CD14-positive monocyte (primary cell): ENCODE measurements around the gene POU2F1. TPM values are rescaled to one million over a fixed set of nuclear protein-coding genes. Genes with fewer than 3 reads are reported as not detected.

Experiments
- DNase-seq, 3 donors: peaks; one replicate each; pipeline ENCODE4 v3.0.0-alpha.2; 2011 to 2022
- H2AFZ ChIP-seq: 2 replicates; pipeline ENCODE4 v1.6.0; 2012; ENCODE audit warnings: mild to moderate bottlenecking, low read depth, low read length, inconsistent platforms; ENCODE audit not compliant: insufficient read depth, poor library complexity, severe bottlenecking
- H3K27ac ChIP-seq, 2 donors: 1 replicate in 1 of 2; 2 replicates in 1 of 2; pipeline ENCODE4 v1.5.1; 2012 to 2013; ENCODE audit warnings: low read length in 2 of 2, control low read depth in 1 of 2, inconsistent platforms in 1 of 2, low read depth in 1 of 2, mild to moderate bottlenecking in 1 of 2
- H3K27me3 ChIP-seq, 2 donors: one replicate each; pipeline versions ENCODE4 v1.6.0 to v1.6.1; 2011 to 2013; ENCODE audit warnings: low read length in 2 of 2; ENCODE audit not compliant: control insufficient read depth in 2 of 2, insufficient read depth in 2 of 2
- H3K36me3 ChIP-seq, 2 donors: replicated peaks in 1 of 2; 1 replicate in 1 of 2; 2 replicates in 1 of 2; pipeline versions ENCODE4 v1.5.1 to v1.6.1; 2012 to 2013; ENCODE audit warnings: low read length in 2 of 2, control low read depth in 1 of 2, inconsistent platforms in 1 of 2, mild to moderate bottlenecking in 1 of 2; ENCODE audit not compliant: insufficient read depth in 2 of 2, control insufficient read depth in 1 of 2
- H3K4me1 ChIP-seq, 2 donors: 1 replicate in 1 of 2; 2 replicates in 1 of 2; pipeline versions ENCODE4 v1.5.1 to v1.6.1; 2012 to 2013; ENCODE audit warnings: low read length in 2 of 2, control low read depth in 1 of 2, inconsistent platforms in 1 of 2, mild to moderate bottlenecking in 1 of 2, moderate library complexity in 1 of 2; ENCODE audit not compliant: insufficient read depth in 2 of 2, control insufficient read depth in 1 of 2
- H3K4me2 ChIP-seq: replicated peaks from 2 replicates; pipeline ENCODE3; 2012; ENCODE audit warnings: low read length, moderate library complexity, mild to moderate bottlenecking; ENCODE audit not compliant: poor library complexity, severe bottlenecking; ENCODE audit errors: extremely low read depth
- H3K4me3 ChIP-seq, 3 experiments: fragments of 200-600 bp in 1 of 3; sonication (generic) in 1 of 3; replicated peaks in 1 of 3; 1 replicate in 2 of 3; 2 replicates in 1 of 3; pipeline ENCODE4 v1.5.1; 2011 to 2013; ENCODE audit warnings: low read length in 3 of 3, mild to moderate bottlenecking in 3 of 3, control low read depth in 2 of 3, low read depth in 2 of 3, inconsistent platforms in 1 of 3, moderate library complexity in 1 of 3
- H3K79me2 ChIP-seq: 2 replicates; pipeline ENCODE4 v1.6.0; 2012; ENCODE audit warnings: mild to moderate bottlenecking, control low read depth, inconsistent platforms, low read length, moderate library complexity; ENCODE audit not compliant: insufficient read depth
- H3K9ac ChIP-seq: 2 replicates; pipeline ENCODE4 v1.6.0; 2017; ENCODE audit warnings: low read length, mild to moderate bottlenecking; ENCODE audit not compliant: insufficient read depth, poor library complexity, severe bottlenecking
- H3K9me3 ChIP-seq, 2 donors: replicated peaks in 1 of 2; 1 replicate in 1 of 2; 2 replicates in 1 of 2; pipeline versions ENCODE4 v1.5.1 to v1.6.1; 2012 to 2013; ENCODE audit warnings: low read length in 2 of 2, control low read depth in 1 of 2; ENCODE audit not compliant: control insufficient read depth in 1 of 2, insufficient read depth in 1 of 2
- H4K20me1 ChIP-seq: 2 replicates; pipeline ENCODE4 v1.6.0; 2012; ENCODE audit warnings: mild to moderate bottlenecking, low read length, control low read depth, moderate library complexity; ENCODE audit not compliant: insufficient read depth
- H3K27ac Mint-ChIP-seq, 7 donors: one replicate each; pipeline ENCODE4 v1.8.0; 2020; ENCODE audit warnings: mild to moderate bottlenecking in 7 of 7, mixed read lengths in 7 of 7, moderate library complexity in 6 of 7, inconsistent platforms in 2 of 7
- H3K27me3 Mint-ChIP-seq, 3 donors: one replicate each; pipeline ENCODE4 v1.8.0; 2021 to 2022; ENCODE audit warnings: low read depth in 3 of 3, mild to moderate bottlenecking in 3 of 3, mixed read lengths in 3 of 3, moderate library complexity in 3 of 3, inconsistent platforms in 1 of 3
- H3K36me3 Mint-ChIP-seq, 2 donors: one replicate each; pipeline ENCODE4 v1.8.0; 2020; ENCODE audit warnings: mixed read lengths in 2 of 2, inconsistent platforms in 1 of 2, mild to moderate bottlenecking in 1 of 2
- H3K4me1 Mint-ChIP-seq: one replicate; pipeline ENCODE4 v1.8.0; 2020; ENCODE audit warnings: mild to moderate bottlenecking, mixed read lengths
- H3K4me3 Mint-ChIP-seq, 2 donors: one replicate each; pipeline ENCODE4 v1.8.0; 2020; ENCODE audit warnings: mild to moderate bottlenecking in 2 of 2, mixed read lengths in 2 of 2, moderate library complexity in 1 of 2
- H3K9me3 Mint-ChIP-seq, 7 donors: one replicate each; pipeline ENCODE4 v1.8.0; 2020 to 2022; ENCODE audit warnings: mixed read lengths in 7 of 7, mild to moderate bottlenecking in 6 of 7, moderate library complexity in 6 of 7, inconsistent platforms in 2 of 7
- WGBS: methylation state at CpG from one replicate; pipeline ENCODE4 v1.1.5; 2013; ENCODE audit warnings: missing lambda C conversion rate; ENCODE audit not compliant: insufficient coverage; 5-methylcytosine and 5-hydroxymethylcytosine counted together
- intact Hi-C, 2 donors: fragments of 100-400 bp; cut with micrococcal nuclease; formaldehyde crosslinking; loops; one replicate each; pipeline versions ENCODE4 v1.15.0 to v1.15.1; 2023
- polyA plus RNA-seq, 3 donors: library from polyadenylated mRNA; depleted of rRNA in 1 of 3; unstranded in 2 of 3; stranded (reverse) in 1 of 3; fragments of 300-500 nt in 2 of 3; fragments of >200 nt in 1 of 3; fragmentation: Illumina TruSeq in 2 of 3; gene quantifications; 1 replicate in 2 of 3; 2 replicates in 1 of 3; pipeline ENCODE4 v1.2.3, GENCODE V29; 2012 to 2021
- TF ChIP-seq, protein P1 (sequence below): fragments of 200-600 bp; IDR thresholded peaks from one replicate; pipeline ENCODE4 v1.8.0; 2022; ENCODE audit warnings: antibody characterized with exemption, mild to moderate bottlenecking

The POU2F1 gene
- polyA plus RNA-seq, 3 donors: 2.3 to 4.2 (median 3.9) TPM

DNA sequence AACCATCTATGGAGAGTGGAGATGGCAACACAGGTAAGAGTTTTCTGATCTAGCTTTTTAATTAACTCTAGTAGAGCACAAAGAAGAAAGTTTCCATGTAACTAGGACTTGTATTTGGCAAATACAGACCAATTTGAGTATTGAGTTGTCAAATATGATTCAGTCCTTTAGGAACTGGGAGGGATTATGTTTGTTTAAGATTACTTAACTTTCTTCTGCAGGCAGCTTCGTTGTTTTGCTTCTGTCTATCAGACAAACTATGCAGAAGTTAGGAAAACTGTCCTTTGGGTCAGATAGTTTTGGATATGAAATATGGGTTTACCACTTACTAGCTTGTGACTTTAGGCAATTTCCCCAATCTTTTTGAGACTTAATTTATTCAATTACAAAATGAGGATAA, 111.8 kb downstream of the POU2F1 start:
- intact Hi-C loops: no loop called here
- Histone ChIP-seq H2AFZ (no peak overlapping the region), H3K4me2 (peak overlapping the region; percentile 61), H3K27me3 (no peaks in the 10 kb centered on the region), H3K27ac (peak overlapping the region in 1 of 2 donors; percentile 64), H3K79me2 (peaks cover 75% of the 10 kb centered on the region), H3K4me1 (peaks cover 37 to 54% of the 10 kb centered on the region in 2 donors), H4K20me1 (no peaks in the 10 kb centered on the region), H3K9ac (peak overlapping the region; percentile 10), H3K36me3 (no peaks in the 10 kb centered on the region), H3K4me3 (peak overlapping the region in 1 of 3 experiments; percentile 60), H3K9me3 (peaks cover 0 to 7% of the 10 kb centered on the region in 2 donors)
- peaks cover 59% of the 10 kb centered on the region for H3K4me1 Mint-ChIP-seq
- H3K27ac Mint-ChIP-seq: peak overlapping the region in 4 of 7 donors; percentile 38 to 68 (median 45)
- peaks cover 8 to 11% of the 10 kb centered on the region in 2 donors for H3K36me3 Mint-ChIP-seq
- no CpG with 5 or more reads among the region's 1 CpG for WGBS
- no peaks in the 10 kb centered on the region for H3K27me3 Mint-ChIP-seq
- DNase-seq: peak in 1 of 3 donors; percentile 7
- peak overlapping the region in 1 of 2 donors; percentile 43 for H3K4me3 Mint-ChIP-seq
- peaks cover 3 to 10% (median 6%) of the 10 kb centered on the region in 7 donors for H3K9me3 Mint-ChIP-seq
- TF ChIP-seq, protein P1, sequence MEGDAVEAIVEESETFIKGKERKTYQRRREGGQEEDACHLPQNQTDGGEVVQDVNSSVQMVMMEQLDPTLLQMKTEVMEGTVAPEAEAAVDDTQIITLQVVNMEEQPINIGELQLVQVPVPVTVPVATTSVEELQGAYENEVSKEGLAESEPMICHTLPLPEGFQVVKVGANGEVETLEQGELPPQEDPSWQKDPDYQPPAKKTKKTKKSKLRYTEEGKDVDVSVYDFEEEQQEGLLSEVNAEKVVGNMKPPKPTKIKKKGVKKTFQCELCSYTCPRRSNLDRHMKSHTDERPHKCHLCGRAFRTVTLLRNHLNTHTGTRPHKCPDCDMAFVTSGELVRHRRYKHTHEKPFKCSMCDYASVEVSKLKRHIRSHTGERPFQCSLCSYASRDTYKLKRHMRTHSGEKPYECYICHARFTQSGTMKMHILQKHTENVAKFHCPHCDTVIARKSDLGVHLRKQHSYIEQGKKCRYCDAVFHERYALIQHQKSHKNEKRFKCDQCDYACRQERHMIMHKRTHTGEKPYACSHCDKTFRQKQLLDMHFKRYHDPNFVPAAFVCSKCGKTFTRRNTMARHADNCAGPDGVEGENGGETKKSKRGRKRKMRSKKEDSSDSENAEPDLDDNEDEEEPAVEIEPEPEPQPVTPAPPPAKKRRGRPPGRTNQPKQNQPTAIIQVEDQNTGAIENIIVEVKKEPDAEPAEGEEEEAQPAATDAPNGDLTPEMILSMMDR: no peak

DNA sequence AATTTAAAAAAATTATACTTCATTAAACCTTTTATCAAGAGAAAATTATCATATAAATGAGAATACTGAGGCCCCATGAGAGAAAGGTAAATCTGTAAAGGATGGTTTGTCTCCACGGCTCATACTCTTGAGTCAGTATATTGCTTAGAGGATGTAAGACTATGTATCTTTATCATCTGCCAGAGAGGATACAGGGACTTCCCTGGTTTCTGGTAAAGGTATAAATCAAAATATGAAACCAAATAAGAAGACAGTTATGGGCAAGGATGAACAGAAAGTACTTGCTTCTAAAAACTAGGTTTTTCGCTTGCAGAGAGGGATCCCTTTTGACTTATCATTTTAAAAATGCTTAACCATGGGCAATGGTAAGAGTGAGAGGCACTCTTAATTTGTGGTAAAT, 112.4 kb downstream of the POU2F1 start:
- H4K20me1 ChIP-seq: no peaks in the 10 kb centered on the region
- TF ChIP-seq, protein P1: no peak
- no peak overlapping the region for H3K4me2 ChIP-seq
- H3K4me1 ChIP-seq: peaks cover 36 to 54% of the 10 kb centered on the region in 2 donors
- no peaks in the 10 kb centered on the region for H3K36me3 ChIP-seq
- Mint-ChIP-seq H3K9me3 (peaks cover 3 to 11% (median 6%) of the 10 kb centered on the region in 7 donors), H3K4me3 (no peak overlapping the region), H3K27ac (no peak overlapping the region), H3K36me3 (peaks cover 9 to 13% of the 10 kb centered on the region in 2 donors), H3K4me1 (peaks cover 58% of the 10 kb centered on the region), H3K27me3 (no peaks in the 10 kb centered on the region)
- H3K27ac ChIP-seq: no peak overlapping the region
- no peak overlapping the region for H2AFZ ChIP-seq
- H3K9ac ChIP-seq: no peak overlapping the region
- H3K9me3 ChIP-seq: peaks cover 0 to 7% of the 10 kb centered on the region in 2 donors
- no peak overlapping the region for H3K4me3 ChIP-seq
- intact Hi-C loops: no loop called here
- H3K27me3 ChIP-seq: no peaks in the 10 kb centered on the region
- no peak for DNase-seq
- WGBS: no CpG with 5 or more reads among the region's 2 CpGs
- peaks cover 75% of the 10 kb centered on the region for H3K79me2 ChIP-seq
